ENCODE measurements around the gene RBBP5.

The RBBP5 gene

DNA sequence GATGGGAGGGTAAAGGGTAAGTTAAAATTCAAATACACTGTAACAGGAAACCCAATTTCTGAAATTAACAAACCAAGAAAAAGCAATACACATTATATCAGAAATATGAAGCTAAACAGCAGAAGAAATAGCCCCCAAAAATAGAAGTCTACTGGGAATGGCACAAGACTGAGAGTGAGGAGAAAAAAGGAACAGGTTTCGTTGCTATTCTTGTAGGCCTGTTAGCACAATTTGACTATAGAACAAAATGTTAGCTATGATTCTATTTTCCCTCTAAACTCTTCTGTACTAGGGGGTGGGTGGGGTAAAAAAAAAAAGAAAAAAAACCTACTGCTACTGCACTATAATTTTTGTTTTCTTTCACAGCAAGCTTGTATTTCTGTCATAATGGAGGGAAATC, 12.5 kb downstream of the RBBP5 start:
- H2BK5ac ChIP-seq (ENCODE audit: low read depth, low read length, poor library complexity, severe bottlenecking) = no peak overlapping the region
- H3K36me3 ChIP-seq (ENCODE audit: control insufficient read depth in 1 of 2, insufficient read depth in 2 of 2, low read depth in 1 of 2, low read length in 2 of 2) = peaks cover 15 to 81% of the 10 kb centered on the region in 2 experiments
- H3K9me3 ChIP-seq (ENCODE audit: control insufficient read depth, low read length) = no peaks in the 10 kb centered on the region
- no peak overlapping the region for H3K4me3 ChIP-seq (ENCODE audit: insufficient read depth in 1 of 2, low read depth in 1 of 2, low read length in 2 of 2)
- no peak overlapping the region for H3K27ac ChIP-seq (ENCODE audit: low read length, poor library complexity, severe bottlenecking)
- no peak overlapping the region for H2AFZ ChIP-seq (ENCODE audit: low read depth, low read length)
- H2BK120ac ChIP-seq (ENCODE audit: low read depth, low read length) = no peak overlapping the region
- no peak overlapping the region for H2AK5ac ChIP-seq (ENCODE audit: low read length, severe bottlenecking)
- H3K23ac ChIP-seq (ENCODE audit: low read length in 2 of 2) = no peak overlapping the region
- H3K4ac ChIP-seq (ENCODE audit: low read depth in 1 of 2, low read length in 2 of 2) = no peak overlapping the region
- WGBS = 100% methylated on average over 1 of the region's 1 CpG
- no peak overlapping the region for H3K9ac ChIP-seq (ENCODE audit: low read length)
- no peak overlapping the region for H3K4me2 ChIP-seq (ENCODE audit: low read length, poor library complexity, severe bottlenecking)
- no peak overlapping the region for H2BK12ac ChIP-seq (ENCODE audit: low read length in 2 of 2)
- H2BK15ac ChIP-seq (ENCODE audit: low read depth, poor library complexity, severe bottlenecking) = no peak overlapping the region
- no peak overlapping the region for H4K91ac ChIP-seq (ENCODE audit: low read length)
- H3K27me3 ChIP-seq (ENCODE audit: control insufficient read depth in 1 of 2, insufficient read depth in 1 of 2, low read length in 2 of 2) = no peaks in the 10 kb centered on the region
- no peak overlapping the region for H3K14ac ChIP-seq (ENCODE audit: low read length in 2 of 2)
- no peak overlapping the region for H3K18ac ChIP-seq (ENCODE audit: low read depth in 1 of 2, low read length in 2 of 2)
- H3K4me1 ChIP-seq (ENCODE audit: control insufficient read depth, insufficient read depth, low read depth, low read length) = no peaks in the 10 kb centered on the region
- no peak overlapping the region for H4K8ac ChIP-seq (ENCODE audit: low read length)
- DNase-seq = no peak
- H3K79me1 ChIP-seq (replicated peaks; ENCODE audit: low read length, poor library complexity, severe bottlenecking) = peaks cover 28% of the 10 kb centered on the region

DNA sequence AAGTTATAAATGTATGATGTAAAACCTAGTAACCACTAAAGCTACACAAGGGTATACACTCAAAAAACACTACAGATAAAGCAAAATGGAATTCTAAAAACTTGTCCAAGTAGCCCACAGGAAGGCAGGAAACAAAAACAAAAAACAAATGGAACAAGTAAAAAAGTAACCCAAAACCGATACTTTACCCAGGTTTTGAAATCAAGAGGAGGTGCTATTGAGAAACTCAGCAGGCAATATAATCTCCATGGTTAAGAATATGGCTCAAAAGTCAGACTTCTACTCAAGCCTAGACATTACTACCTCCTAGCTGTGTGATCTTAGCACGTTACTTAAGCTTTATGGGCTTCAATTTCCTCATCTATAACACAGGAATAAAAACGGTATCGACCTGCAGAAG, 13.3 kb downstream of the RBBP5 start:
- no peak overlapping the region for H2BK12ac ChIP-seq (ENCODE audit: low read length in 2 of 2)
- no peak overlapping the region for H2BK120ac ChIP-seq (ENCODE audit: low read depth, low read length)
- no peak overlapping the region for H3K18ac ChIP-seq (ENCODE audit: low read depth in 1 of 2, low read length in 2 of 2)
- H3K27ac ChIP-seq (ENCODE audit: low read length, poor library complexity, severe bottlenecking) = no peak overlapping the region
- no peak overlapping the region for H3K9ac ChIP-seq (ENCODE audit: low read length)
- no peak overlapping the region for H3K4me3 ChIP-seq (ENCODE audit: insufficient read depth in 1 of 2, low read depth in 1 of 2, low read length in 2 of 2)
- H2AK5ac ChIP-seq (ENCODE audit: low read length, severe bottlenecking) = no peak overlapping the region
- peaks cover 29% of the 10 kb centered on the region for H3K79me1 ChIP-seq (replicated peaks; ENCODE audit: low read length, poor library complexity, severe bottlenecking)
- H4K91ac ChIP-seq (ENCODE audit: low read length) = no peak overlapping the region
- no peaks in the 10 kb centered on the region for H3K4me1 ChIP-seq (ENCODE audit: control insufficient read depth, insufficient read depth, low read depth, low read length)
- H2BK15ac ChIP-seq (ENCODE audit: low read depth, poor library complexity, severe bottlenecking) = no peak overlapping the region
- H3K4ac ChIP-seq (ENCODE audit: low read depth in 1 of 2, low read length in 2 of 2) = no peak overlapping the region
- no peaks in the 10 kb centered on the region for H3K27me3 ChIP-seq (ENCODE audit: control insufficient read depth in 1 of 2, insufficient read depth in 1 of 2, low read length in 2 of 2)
- DNase-seq = no peak
- no peak overlapping the region for H2BK5ac ChIP-seq (ENCODE audit: low read depth, low read length, poor library complexity, severe bottlenecking)
- H3K36me3 ChIP-seq (ENCODE audit: control insufficient read depth in 1 of 2, insufficient read depth in 2 of 2, low read depth in 1 of 2, low read length in 2 of 2) = peaks cover 19 to 83% of the 10 kb centered on the region in 2 experiments
- H3K23ac ChIP-seq (ENCODE audit: low read length in 2 of 2) = no peak overlapping the region
- H2AFZ ChIP-seq (ENCODE audit: low read depth, low read length) = no peak overlapping the region
- H3K9me3 ChIP-seq (ENCODE audit: control insufficient read depth, low read length) = no peaks in the 10 kb centered on the region
- no peak overlapping the region for H4K8ac ChIP-seq (ENCODE audit: low read length)
- 97% methylated on average over 2 of the region's 4 CpGs for WGBS
- H3K14ac ChIP-seq (ENCODE audit: low read length in 2 of 2) = no peak overlapping the region
- H3K4me2 ChIP-seq (ENCODE audit: low read length, poor library complexity, severe bottlenecking) = no peak overlapping the region

DNA sequence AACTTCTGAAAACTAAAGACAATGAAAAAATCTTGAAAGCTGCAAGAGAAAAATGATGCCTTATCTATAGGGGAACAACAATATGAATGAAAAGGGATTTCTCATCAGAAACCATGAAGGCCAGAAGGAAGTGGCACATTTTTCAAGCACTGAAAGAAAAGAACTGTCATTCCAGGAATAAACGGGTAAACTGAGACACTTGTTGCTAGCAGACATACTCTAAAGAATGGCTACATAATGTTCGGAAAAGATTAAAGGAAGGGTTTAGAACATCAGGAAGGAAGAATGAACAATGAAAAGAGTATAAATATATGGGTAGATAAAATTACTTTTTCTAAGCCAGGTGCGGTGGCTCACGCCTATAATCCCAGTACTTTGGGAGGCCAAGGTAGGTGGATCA, 14.5 kb downstream of the RBBP5 start:
- no peak for DNase-seq
- Histone ChIP-seq H3K27ac (ENCODE audit: low read length, poor library complexity, severe bottlenecking) (no peak overlapping the region), H3K18ac (ENCODE audit: low read depth in 1 of 2, low read length in 2 of 2) (no peak overlapping the region), H2BK5ac (ENCODE audit: low read depth, low read length, poor library complexity, severe bottlenecking) (no peak overlapping the region), H3K36me3 (ENCODE audit: control insufficient read depth in 1 of 2, insufficient read depth in 2 of 2, low read depth in 1 of 2, low read length in 2 of 2) (peaks cover 16 to 83% of the 10 kb centered on the region in 2 experiments), H3K79me1 (replicated peaks; ENCODE audit: low read length, poor library complexity, severe bottlenecking) (peaks cover 26% of the 10 kb centered on the region), H2BK15ac (ENCODE audit: low read depth, poor library complexity, severe bottlenecking) (no peak overlapping the region), H3K14ac (ENCODE audit: low read length in 2 of 2) (no peak overlapping the region), H2AFZ (ENCODE audit: low read depth, low read length) (no peak overlapping the region), H3K27me3 (ENCODE audit: control insufficient read depth in 1 of 2, insufficient read depth in 1 of 2, low read length in 2 of 2) (no peaks in the 10 kb centered on the region), H3K23ac (ENCODE audit: low read length in 2 of 2) (no peak overlapping the region), H3K9ac (ENCODE audit: low read length) (no peak overlapping the region), H3K4ac (ENCODE audit: low read depth in 1 of 2, low read length in 2 of 2) (no peak overlapping the region), H2BK120ac (ENCODE audit: low read depth, low read length) (no peak overlapping the region), H4K91ac (ENCODE audit: low read length) (no peak overlapping the region), H3K4me3 (ENCODE audit: insufficient read depth in 1 of 2, low read depth in 1 of 2, low read length in 2 of 2) (no peak overlapping the region), H4K8ac (ENCODE audit: low read length) (no peak overlapping the region), H2BK12ac (ENCODE audit: low read length in 2 of 2) (no peak overlapping the region), H3K4me1 (ENCODE audit: control insufficient read depth, insufficient read depth, low read depth, low read length) (no peaks in the 10 kb centered on the region), H3K4me2 (ENCODE audit: low read length, poor library complexity, severe bottlenecking) (no peak overlapping the region), H3K9me3 (ENCODE audit: control insufficient read depth, low read length) (no peaks in the 10 kb centered on the region), H2AK5ac (ENCODE audit: low read length, severe bottlenecking) (no peak overlapping the region)
- 97% methylated on average over 4 of the region's 4 CpGs for WGBS

GRCh38 chr1:205102404-205102803, 19.4 kb downstream of the RBBP5 start:
- no peak overlapping the region for H4K91ac ChIP-seq (ENCODE audit: low read length)
- H3K9me3 ChIP-seq (ENCODE audit: control insufficient read depth, low read length) = no peaks in the 10 kb centered on the region
- H2BK12ac ChIP-seq (ENCODE audit: low read length in 2 of 2) = no peak overlapping the region
- no peaks in the 10 kb centered on the region for H3K4me1 ChIP-seq (ENCODE audit: control insufficient read depth, insufficient read depth, low read depth, low read length)
- 94% methylated on average over 3 of the region's 3 CpGs for WGBS
- DNase-seq = no peak
- H3K18ac ChIP-seq (ENCODE audit: low read depth in 1 of 2, low read length in 2 of 2) = no peak overlapping the region
- no peak overlapping the region for H2AFZ ChIP-seq (ENCODE audit: low read depth, low read length)
- H3K9ac ChIP-seq (ENCODE audit: low read length) = no peak overlapping the region
- H2BK15ac ChIP-seq (ENCODE audit: low read depth, poor library complexity, severe bottlenecking) = no peak overlapping the region
- no peak overlapping the region for H3K27ac ChIP-seq (ENCODE audit: low read length, poor library complexity, severe bottlenecking)
- H3K4me2 ChIP-seq (ENCODE audit: low read length, poor library complexity, severe bottlenecking) = no peak overlapping the region
- H3K23ac ChIP-seq (ENCODE audit: low read length in 2 of 2) = no peak overlapping the region
- no peak overlapping the region for H3K4ac ChIP-seq (ENCODE audit: low read depth in 1 of 2, low read length in 2 of 2)
- H2BK120ac ChIP-seq (ENCODE audit: low read depth, low read length) = no peak overlapping the region
- H2AK5ac ChIP-seq (ENCODE audit: low read length, severe bottlenecking) = no peak overlapping the region
- H3K4me3 ChIP-seq (ENCODE audit: insufficient read depth in 1 of 2, low read depth in 1 of 2, low read length in 2 of 2) = no peak overlapping the region
- no peak overlapping the region for H4K8ac ChIP-seq (ENCODE audit: low read length)
- H2BK5ac ChIP-seq (ENCODE audit: low read depth, low read length, poor library complexity, severe bottlenecking) = no peak overlapping the region
- H3K36me3 ChIP-seq (ENCODE audit: control insufficient read depth in 1 of 2, insufficient read depth in 2 of 2, low read depth in 1 of 2, low read length in 2 of 2) = peaks cover 24 to 91% of the 10 kb centered on the region in 2 experiments
- no peaks in the 10 kb centered on the region for H3K27me3 ChIP-seq (ENCODE audit: control insufficient read depth in 1 of 2, insufficient read depth in 1 of 2, low read length in 2 of 2)
- H3K79me1 ChIP-seq (replicated peaks; ENCODE audit: low read length, poor library complexity, severe bottlenecking) = peaks cover 22% of the 10 kb centered on the region
- H3K14ac ChIP-seq (ENCODE audit: low read length in 2 of 2) = no peak overlapping the region
